Calu3 (cell line): Measurements from ENCODE around the gene TMEM167A. TPM values are rescaled to one million over a fixed set of nuclear protein-coding genes. Genes with fewer than 3 reads are reported as not detected.
A peak's percentile ranks its signal among the peaks of the same experiment; 100 is the strongest.

Experiments used
- Bru-seq: library from RNA; stranded (reverse); fragments of 400-500 nt; gene quantifications from one replicate; lab custom pipeline; 2021; lab: Mats Ljungman, UMichigan
- BruChase-seq, 2 experiments: library from RNA; stranded (reverse); fragments of 400-500 nt; gene quantifications; one replicate each; lab custom pipeline; 2021; lab: Mats Ljungman, UMichigan
- BruUV-seq: library from RNA; stranded (reverse); fragments of 400-500 nt; replicated peaks from 2 replicates; lab custom pipeline; 2021; lab: Mats Ljungman, UMichigan
- CTCF ChIA-PET: fragments of 300-600 bp; sonication (Branson Sonifier 250); formaldehyde crosslinking; loops from one replicate; lab custom pipeline; 2022; ENCODE audit warnings: antibody characterized with exemption; lab: Charles Lee
- DNase-seq: peaks from one replicate; pipeline ENCODE4 v3.0.0; 2022
- H3K27ac Mint-ChIP-seq: one replicate; pipeline ENCODE4 v1.8.0; 2022; ENCODE audit warnings: mixed read lengths; ENCODE audit not compliant: unreplicated experiment
- H3K27me3 Mint-ChIP-seq: one replicate; pipeline ENCODE4 v1.8.0; 2022; ENCODE audit warnings: mixed read lengths; ENCODE audit not compliant: unreplicated experiment
- H3K36me3 Mint-ChIP-seq: one replicate; pipeline ENCODE4 v1.8.0; 2022; ENCODE audit warnings: mild to moderate bottlenecking, moderate library complexity, mixed read lengths; ENCODE audit not compliant: insufficient read depth, unreplicated experiment
- H3K4me1 Mint-ChIP-seq: one replicate; pipeline ENCODE4 v1.8.0; 2022; ENCODE audit warnings: mild to moderate bottlenecking, low read depth, mixed read lengths; ENCODE audit not compliant: unreplicated experiment
- H3K4me3 Mint-ChIP-seq: one replicate; pipeline ENCODE4 v1.8.0; 2022; ENCODE audit warnings: mild to moderate bottlenecking, low read depth, moderate library complexity, mixed read lengths; ENCODE audit not compliant: unreplicated experiment
- H3K9me3 Mint-ChIP-seq: one replicate; pipeline ENCODE4 v1.8.0; 2022; ENCODE audit warnings: low read depth, mixed read lengths; ENCODE audit not compliant: unreplicated experiment
- intact Hi-C: fragments of 100-400 bp; cut with micrococcal nuclease; formaldehyde crosslinking; loops from one replicate; pipeline ENCODE4 v1.10.0; 2022; ENCODE audit not compliant: unreplicated experiment
- long read RNA-seq: library from polyadenylated mRNA; stranded (forward); transcript quantifications from one replicate; pipeline ENCODE4 v2.0.0, GENCODE V29; 2022
- total RNA-seq: library from RNA; stranded (reverse); gene quantifications from 2 replicates; pipeline ENCODE4 v1.2.3, GENCODE V29; 2022
- TF ChIP-seq, protein P1 (sequence below): fragments of 200-600 bp; IDR thresholded peaks from one replicate; pipeline ENCODE4 v1.8.0; 2022; ENCODE audit warnings: antibody characterized with exemption; ENCODE audit not compliant: unreplicated experiment

Gene TMEM167A, protein sequence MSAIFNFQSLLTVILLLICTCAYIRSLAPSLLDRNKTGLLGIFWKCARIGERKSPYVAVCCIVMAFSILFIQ
- 161 and 165 TPM in 2 replicates for total RNA-seq
- percentile 98 among the genes with signal in this experiment for Bru-seq, nascent RNA
- BruChase-seq, experiment 1, labeled RNA remaining after a 6-hour chase, result percentile 97 among the genes with signal in this experiment
- BruChase-seq, experiment 2, labeled RNA remaining after a 2-hour chase, result percentile 95 among the genes with signal in this experiment
- long read RNA-seq, full-length matches to known transcripts, result 298 of 335 reads
- long read RNA-seq, partial matches to known transcripts, result 9 of 335 reads
- long read RNA-seq, other reads (novel, unspliced or antisense), result 28 of 335 reads

DNA sequence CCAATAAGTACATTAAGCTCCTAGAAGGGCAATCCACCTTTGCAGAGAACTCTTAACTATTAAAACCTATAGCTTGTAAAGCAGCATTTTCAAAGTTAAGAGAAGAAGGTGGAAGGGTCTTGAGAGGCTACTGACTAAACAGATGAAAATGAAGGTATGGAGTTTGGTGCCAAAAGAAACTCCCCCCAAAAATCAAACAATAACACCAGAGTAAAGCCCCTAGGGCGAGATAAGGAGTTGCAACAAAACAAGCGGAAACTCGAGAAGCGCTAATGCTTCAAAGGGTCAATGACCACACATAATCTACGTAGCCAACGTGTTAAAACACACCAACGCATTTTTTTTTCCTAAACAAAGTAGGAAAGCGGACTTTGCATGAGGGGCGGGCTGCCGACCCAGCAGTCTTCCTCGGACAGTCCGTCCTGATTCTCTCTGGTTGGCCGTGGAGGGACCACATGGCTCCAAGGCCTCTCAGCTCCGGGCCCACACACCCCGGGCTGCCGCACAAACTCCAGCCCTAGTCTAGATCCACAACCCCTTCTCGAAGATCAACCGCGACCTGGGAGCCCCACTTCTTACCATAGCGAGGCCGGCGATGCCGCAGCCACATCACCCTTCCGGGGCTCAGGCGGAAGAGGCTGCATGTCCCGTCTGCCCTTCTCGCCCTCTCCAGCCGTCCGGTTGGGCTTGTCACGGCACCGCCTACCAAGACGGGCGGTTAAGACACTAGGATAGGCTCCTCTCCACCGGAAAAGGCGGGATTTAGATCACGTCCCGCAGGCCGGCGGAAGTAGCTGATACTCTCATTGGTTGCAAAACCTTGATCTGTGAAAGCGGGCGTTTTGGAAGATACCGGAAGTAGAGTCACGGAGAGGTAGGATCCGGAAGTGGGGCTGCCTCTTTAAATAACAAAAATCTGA lies at the start of gene TMEM167A, which contains the start of gene XRCC4:
Gene TMEM167A (minus strand): TSS at position 653 of the 920 bp plus-strand sequence. CDS start 71 bp downstream, at position 582.
Gene XRCC4 (plus strand): TSS at position 806 of the 920 bp plus-strand sequence. CDS start 27,373 bp downstream, outside the sequence.
- Mint-ChIP-seq H3K4me3 (peak within 1 kb of the TSS; percentile 96), H3K27me3 (no peaks in the 10 kb centered on the region), H3K9me3 (no peaks in the 10 kb centered on the region), H3K4me1 (peaks cover 39% of the 10 kb centered on the region), H3K36me3 (peaks cover 37% of the 10 kb centered on the region), H3K27ac (peak within 1 kb of the TSS; percentile 98)
- BruUV-seq, result TSS peak; percentile 65
- CTCF ChIA-PET, result interaction anchor here (0.6 to 1.8 kb wide), 7 partner anchors 32 to 713 kb away, joined by 3 to 4 read pairs (median 4); no protein-coding TSS in a partner anchor
- TF ChIP-seq, protein P1, sequence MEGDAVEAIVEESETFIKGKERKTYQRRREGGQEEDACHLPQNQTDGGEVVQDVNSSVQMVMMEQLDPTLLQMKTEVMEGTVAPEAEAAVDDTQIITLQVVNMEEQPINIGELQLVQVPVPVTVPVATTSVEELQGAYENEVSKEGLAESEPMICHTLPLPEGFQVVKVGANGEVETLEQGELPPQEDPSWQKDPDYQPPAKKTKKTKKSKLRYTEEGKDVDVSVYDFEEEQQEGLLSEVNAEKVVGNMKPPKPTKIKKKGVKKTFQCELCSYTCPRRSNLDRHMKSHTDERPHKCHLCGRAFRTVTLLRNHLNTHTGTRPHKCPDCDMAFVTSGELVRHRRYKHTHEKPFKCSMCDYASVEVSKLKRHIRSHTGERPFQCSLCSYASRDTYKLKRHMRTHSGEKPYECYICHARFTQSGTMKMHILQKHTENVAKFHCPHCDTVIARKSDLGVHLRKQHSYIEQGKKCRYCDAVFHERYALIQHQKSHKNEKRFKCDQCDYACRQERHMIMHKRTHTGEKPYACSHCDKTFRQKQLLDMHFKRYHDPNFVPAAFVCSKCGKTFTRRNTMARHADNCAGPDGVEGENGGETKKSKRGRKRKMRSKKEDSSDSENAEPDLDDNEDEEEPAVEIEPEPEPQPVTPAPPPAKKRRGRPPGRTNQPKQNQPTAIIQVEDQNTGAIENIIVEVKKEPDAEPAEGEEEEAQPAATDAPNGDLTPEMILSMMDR, result no peak
- intact Hi-C loops, result loop anchor here (5.0 to 10.0 kb wide), 6 partner anchors 75 to 485 kb away; partner anchors contain the start of gene VCAN
- peak; percentile 96 for DNase-seq

DNA sequence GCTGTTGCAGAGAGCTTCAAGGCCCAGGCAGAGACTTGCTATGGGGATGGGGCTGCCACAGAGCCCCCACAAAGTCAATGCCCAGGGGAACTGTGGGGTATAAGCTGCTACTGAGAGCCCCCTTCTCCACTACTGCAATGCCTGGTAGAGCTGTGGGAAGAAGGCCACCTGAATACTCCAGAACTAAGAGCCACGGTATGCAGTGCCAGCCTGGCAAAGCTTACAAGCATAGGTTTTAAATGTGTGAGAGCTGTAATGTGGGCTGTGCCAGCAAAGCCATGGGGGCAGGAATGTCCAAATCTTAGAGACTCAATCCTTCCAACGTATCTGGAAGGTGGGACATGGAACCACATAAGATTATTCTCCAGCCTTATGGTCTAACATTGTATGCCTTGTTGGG lies 49.3 kb upstream of the TMEM167A start:
- CTCF ChIA-PET, result no interaction called here
- intact Hi-C loops, result no loop called here
- no peak for DNase-seq
- no TSS peak for BruUV-seq
- H3K4me1 Mint-ChIP-seq, result peaks cover 9% of the 10 kb centered on the region
- H3K9me3 Mint-ChIP-seq, result peaks cover 3% of the 10 kb centered on the region
- H3K4me3 Mint-ChIP-seq, result no peak overlapping the region
- H3K27me3 Mint-ChIP-seq, result no peaks in the 10 kb centered on the region
- H3K36me3 Mint-ChIP-seq, result peaks cover 9% of the 10 kb centered on the region
- TF ChIP-seq, protein P1, result no peak
- no peak overlapping the region for H3K27ac Mint-ChIP-seq

DNA sequence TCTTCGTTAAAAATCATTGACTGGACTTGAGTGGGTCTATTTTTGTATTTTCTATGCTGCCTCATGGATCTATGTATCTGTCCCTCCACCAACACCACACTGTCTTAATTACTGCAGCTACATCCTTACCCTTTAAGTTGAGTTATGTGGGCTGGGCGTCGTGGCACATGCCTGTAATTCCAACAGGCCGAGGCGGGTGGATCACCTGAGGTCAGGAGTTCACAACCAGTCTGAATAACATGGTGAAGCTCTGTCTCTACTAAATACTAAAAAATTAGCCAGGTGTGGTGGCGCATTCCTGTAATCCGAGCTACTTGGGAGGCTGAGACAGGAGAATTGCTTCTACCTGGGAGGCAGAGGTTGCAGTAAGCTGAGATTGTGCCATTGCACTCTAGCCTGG lies 48.4 kb upstream of the TMEM167A start:
- peaks cover 9% of the 10 kb centered on the region for H3K4me1 Mint-ChIP-seq
- H3K4me3 Mint-ChIP-seq, result no peak overlapping the region
- BruUV-seq, result no TSS peak
- TF ChIP-seq, protein P1, result no peak
- intact Hi-C loops, result no loop called here
- H3K27me3 Mint-ChIP-seq, result no peaks in the 10 kb centered on the region
- peaks cover 3% of the 10 kb centered on the region for H3K9me3 Mint-ChIP-seq
- H3K27ac Mint-ChIP-seq, result no peak overlapping the region
- H3K36me3 Mint-ChIP-seq, result peaks cover 9% of the 10 kb centered on the region
- CTCF ChIA-PET, result no interaction called here
- no peak for DNase-seq

DNA sequence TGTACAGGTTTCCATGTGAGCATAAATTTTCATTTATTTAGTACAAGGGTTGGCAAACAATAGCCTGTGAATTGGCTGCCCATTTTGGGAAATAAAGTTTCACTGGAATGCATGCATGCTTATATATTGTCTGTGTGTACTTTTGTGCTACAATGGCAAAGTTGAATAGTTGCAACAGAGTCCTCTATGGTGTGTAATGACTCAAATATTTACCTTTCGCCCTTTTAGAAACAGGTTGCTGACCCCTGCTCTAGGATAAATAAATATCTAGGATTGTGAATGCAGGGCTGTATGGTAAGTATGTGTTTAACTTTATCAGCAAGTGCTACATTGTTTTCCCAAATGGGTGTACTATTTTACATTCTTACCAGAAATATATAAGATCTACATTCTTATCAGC lies 47.4 kb upstream of the TMEM167A start:
- H3K4me1 Mint-ChIP-seq, result peaks cover 9% of the 10 kb centered on the region
- intact Hi-C loops, result no loop called here
- no TSS peak for BruUV-seq
- CTCF ChIA-PET, result no interaction called here
- no peaks in the 10 kb centered on the region for H3K27me3 Mint-ChIP-seq
- no peak overlapping the region for H3K4me3 Mint-ChIP-seq
- DNase-seq, result no peak
- H3K9me3 Mint-ChIP-seq, result peaks cover 3% of the 10 kb centered on the region
- TF ChIP-seq, protein P1, result no peak
- no peak overlapping the region for H3K27ac Mint-ChIP-seq
- H3K36me3 Mint-ChIP-seq, result peaks cover 13% of the 10 kb centered on the region
